HG02938 (cell line): ENCODE data around the gene NHSL2.

Experiments used
- ATAC-seq: cut with Tn5 transposase; IDR thresholded peaks from one replicate; pipeline ENCODE4 v1.9.1; 2021; ENCODE audit warnings: mild to moderate bottlenecking, moderate library complexity; ENCODE audit not compliant: unreplicated experiment

Gene NHSL2

DNA sequence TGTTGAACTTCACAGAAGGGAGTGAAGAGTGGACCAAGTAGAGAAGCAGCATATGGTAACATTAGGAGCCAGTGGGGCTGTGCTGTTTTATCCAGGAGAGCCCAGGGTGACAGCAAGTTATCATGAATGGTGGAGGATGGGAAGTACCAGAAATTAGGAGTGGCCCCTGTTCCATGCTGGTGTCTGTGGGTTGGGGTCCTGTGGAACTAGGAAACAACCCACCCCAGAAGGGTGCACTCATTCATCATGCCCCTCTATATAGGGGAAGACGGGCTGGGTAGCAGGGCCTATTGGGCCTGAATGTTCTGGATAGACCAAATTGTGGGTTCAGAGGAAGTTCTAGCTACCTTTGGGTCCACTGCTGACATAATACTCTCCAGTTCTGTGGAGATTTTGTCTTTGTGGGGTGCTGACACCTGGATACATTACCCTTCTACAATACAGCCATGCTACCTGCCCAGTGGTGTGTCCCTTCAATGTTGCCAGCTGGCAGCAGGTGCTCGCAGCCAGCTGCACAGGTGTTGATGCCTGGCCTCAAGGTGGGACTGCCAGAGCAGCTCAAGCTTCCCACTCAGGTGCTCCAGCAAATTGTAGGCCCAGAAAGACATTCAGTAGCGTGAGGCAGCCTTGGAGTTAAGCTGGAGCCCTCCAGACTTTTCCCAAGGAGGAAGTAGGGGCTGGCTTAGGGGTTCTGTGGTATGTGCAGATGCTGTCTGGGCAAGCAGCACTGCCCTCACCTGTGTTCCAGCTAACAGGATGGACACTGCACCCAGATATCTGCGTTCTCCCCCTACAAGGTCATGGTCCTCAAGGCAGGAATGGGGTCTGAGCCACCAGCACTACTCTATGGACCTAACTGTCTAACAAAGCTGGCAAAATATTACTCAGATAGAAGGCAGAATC is 106.5 kb downstream of the NHSL2 start:
- ATAC-seq = no peak

DNA sequence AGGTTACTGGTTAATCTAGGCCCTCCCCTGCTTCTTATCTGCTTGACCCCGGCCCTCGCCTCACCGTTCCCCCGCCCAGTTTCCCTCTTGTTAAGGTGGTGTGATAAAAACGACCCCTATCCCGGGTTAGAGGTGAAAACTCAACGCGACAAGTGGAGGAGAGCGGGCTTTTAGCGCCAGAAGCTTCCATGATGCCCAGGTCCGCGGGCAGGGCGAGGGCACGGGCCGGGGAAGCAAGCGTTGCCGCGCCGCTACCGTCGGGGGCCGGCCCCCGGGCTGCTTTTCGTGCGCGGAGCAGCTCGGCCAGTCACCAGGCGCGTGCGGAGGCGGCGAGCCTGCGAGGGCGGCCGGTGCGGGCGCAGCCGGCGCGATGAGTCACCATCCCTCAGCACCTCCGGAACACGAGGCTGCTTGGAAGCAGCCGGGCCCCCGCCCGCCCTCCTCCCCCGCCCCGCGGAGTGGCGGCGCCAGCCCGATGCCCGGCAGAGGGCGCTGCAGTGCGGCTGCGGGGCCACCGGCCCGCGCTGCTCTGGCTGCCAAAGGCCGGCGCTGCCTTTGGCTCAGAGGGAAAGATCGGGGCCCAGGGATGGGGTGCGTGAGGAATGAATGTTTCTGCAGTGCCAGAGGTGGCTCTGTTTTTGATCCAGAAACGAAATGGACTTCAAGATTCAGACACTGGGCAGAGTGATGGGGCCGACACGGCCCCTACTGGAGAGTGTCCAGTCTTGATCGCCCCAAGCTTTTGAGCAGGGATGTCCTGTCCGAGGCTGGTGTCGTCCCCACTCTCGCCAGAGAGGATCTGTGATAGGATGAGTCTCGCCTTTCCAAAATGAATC is 107.8 kb downstream of the NHSL2 start:
- peak; percentile 54 for ATAC-seq

GRCh38 chrX:72019487-72019886 is 108.8 kb downstream of the NHSL2 start:
- ATAC-seq = no peak

DNA sequence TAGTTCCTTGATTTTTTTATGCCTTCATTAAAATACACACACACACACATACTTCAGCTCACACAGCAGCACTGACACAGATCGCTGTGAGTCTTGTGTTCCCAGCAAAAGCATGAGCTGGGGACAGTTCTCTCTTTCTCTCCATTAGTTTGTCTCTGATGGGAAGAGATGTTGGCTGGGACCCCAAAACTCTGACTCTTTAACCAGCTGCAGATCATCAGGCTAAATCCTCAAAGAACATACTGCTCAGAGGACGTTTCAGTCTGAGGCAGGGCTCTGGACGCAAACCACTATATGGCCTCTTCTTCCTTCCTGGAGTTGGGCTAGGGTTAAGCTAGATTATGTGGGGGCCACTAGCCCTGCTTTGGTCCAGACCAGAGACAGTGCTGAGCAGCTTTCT is 109.6 kb downstream of the NHSL2 start:
- ATAC-seq = no peak

- peak; percentile 54 for ATAC-seq
Observed at GRCh38 chrX:72020788-72021187, 110.1 kb downstream of the NHSL2 start.

DNA sequence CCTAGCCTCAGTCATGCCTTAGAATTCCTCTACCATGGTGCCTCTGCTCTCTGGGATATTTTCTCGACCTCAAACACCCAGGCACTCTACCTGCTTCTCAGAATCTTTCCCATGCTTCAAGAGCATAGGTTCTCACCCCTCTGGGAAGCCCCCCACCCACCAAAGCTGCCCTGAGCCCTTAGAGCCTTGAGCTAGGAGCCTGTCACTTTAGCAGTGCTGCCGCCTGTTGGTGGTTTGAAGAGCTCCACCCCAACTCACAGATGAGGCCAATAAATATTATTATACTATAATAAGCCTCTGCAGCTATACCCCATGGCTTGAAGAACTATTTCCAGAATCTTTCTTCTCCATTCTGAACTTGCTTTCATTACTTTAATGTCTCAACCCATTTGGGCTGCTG is 111.3 kb downstream of the NHSL2 start:
- no peak for ATAC-seq

DNA sequence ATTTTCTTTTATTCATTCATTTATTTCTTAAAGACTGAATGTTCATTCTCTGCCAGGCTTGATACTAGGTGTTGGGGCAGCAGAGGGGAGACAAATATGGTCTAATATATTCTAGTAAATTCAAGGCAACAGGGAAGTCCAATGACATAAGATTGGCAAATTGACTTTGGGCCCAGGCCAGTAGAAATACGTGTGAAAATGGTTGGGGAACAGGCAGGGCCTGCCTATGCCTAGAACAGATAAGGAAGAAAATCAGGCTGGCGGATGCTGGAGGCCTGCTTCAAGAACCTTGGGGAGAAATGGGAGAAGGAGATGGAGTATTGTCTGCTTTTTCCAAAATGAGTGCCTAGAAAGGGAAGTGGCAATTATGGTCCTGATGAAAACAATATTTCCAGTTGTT is 112.4 kb downstream of the NHSL2 start:
- ATAC-seq = no peak

DNA sequence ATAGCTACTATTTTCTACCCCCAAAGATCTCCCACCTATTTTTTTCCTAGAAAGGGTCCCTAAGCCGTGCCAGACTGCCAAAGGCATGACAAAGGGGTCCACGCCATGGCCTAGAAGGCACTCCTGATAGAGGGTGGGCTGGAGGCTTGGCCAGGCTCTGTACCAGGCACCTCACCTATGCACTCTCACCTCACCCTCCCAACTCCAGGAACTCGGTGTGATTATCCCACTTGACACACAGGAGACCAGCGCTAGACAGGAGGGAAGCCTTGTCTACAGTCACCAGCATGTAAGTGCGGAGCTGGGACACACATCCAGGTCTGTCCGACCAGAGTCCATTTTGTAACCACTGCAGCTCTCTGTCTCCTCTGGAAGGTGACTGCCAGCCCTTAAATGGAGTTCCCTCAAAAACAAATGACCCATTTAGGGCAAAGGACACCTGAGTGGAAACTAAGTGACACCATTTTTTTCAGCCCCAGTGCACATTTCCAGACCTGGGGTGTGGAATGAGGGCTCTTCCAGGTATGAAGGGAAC is 114.7 kb downstream of the NHSL2 start:
- ATAC-seq = no peak

DNA sequence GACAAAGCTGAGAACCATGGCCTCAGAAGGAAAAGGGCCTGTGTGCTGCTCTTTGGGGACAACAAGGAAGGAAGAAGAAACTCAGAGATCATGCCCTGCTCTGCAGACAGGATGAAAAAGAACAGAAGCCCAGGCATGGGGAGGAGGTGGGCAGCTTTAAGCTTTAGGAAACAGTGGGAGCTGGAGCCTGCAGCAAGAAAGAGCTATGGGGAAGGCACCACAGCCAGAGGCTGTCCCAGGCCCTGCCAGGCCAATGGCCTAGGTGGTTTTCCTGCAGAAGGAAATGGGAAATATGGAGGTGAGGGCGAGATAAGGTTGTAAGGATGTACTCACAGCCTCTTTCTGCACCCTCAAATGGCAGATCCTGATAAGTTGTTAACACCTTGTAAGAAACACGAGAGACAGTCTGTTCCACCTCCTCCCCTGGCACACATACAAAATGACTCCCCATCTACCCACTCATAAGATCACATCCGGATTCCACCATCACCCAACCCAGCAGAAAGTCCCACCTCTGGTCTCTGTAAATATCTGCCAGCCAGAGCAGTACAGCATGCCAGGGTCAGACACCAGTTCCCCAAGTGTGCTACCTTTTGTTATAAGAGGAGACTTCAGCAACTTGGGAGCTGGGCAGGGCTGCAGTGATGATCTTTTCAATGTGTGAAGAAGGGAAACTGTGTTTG is 115.8 kb downstream of the NHSL2 start:
- ATAC-seq = no peak

DNA sequence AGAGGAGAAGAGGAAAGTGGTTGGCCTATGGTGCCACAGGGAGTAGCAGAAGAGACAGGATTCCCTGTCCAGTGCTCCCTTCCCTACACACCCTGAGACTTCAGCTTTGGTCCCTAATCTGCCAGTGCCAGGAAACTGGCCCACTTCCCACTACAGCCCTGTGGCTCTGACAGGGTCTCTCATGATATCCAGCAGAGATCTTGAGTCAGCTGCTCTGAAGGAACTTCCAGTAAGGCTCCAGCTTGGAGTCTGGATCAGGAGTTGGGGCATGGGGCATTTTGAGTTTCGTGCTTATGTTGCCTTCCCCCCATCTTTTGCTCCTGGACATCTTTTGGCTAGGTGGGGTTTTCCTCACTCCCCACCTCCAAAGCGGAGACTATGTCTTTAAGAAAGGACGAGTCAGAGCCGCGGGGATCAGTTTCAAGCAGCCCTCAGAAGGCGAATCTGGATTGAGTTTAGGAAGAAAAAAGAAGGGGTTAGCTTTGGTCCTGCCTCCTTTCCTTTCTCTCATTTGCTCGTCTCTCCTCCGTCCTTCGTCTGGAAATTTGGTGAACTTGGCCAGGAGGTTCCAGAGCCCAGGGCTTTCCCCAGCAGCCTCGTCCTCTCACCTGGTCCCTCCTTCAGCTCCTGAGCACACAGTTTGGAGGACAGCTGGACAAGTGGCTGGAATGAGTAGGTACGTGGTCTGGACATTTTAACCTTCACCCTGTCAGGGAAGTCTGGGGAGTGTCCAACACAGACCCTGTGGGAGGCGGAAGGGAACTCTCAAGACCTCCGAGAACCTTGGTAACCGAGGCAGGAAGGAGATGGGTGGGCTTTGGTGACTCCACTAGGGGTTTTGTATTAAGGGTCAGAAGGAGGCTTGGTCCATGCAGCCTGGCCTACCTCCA is 116.6 kb downstream of the NHSL2 start:
- ATAC-seq = no peak

- ATAC-seq = no peak
Observed at GRCh38 chrX:72027914-72028307, 117.3 kb downstream of the NHSL2 start.

DNA sequence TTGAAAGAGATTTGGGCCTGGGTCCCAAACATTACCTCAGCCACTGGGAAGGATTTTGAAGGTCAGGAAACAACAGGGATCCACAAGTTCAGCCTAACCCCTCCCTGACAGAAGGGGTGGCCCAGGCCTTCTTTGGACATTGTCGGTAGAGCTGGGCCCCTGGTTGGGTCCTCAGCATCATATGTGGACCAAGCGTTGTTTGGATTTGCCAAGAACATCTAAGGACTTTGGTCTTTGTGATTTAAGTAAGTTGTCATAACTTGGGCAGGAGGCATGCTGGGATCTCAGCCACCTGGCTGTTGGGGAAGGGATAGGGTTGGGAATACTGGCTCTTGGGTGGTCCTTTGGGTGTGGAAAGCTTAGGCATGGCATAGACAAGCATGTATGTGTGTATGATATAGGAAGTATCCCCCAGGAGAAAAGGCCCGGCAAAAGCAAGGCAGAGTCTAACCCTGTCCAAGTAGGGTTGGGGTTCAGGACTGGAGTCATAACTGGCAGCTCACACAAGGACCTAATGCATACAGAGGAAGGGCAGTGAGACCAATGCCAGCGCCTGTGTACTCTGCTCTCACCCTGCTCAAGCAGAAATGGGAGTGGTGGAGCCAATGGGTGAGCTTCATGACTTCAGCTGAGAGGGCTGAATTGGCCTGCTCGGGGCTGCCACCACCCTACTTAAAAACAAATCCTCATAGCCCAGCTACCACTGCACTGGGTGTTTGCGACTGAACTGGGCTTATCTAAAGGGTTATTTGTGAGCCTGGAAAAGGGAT is 118.2 kb downstream of the NHSL2 start:
- no peak for ATAC-seq

- no peak for ATAC-seq
Observed at GRCh38 chrX:72029483-72030411, 119.1 kb downstream of the NHSL2 start.

- no peak for ATAC-seq
Observed at GRCh38 chrX:72030431-72030830, 119.8 kb downstream of the NHSL2 start.

DNA sequence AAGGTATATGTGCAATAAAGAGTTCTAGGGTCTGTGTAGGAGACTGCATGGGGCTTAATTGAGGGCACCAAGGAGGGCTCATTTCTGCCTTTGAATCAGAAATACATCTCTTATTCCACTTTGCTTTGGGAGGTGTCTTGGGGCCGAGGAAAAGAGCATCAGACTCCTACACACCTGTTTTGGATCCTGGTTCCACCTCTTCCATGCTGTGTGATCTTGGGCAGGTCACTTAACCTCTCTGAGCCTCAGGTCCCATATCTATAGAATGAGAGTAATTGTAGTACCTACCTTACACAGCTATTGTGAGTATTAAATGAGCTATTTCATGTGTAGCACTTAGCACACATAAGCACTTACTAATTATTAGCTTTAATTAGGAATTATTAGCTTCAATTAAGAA is 120.5 kb downstream of the NHSL2 start:
- ATAC-seq = no peak

- no peak for ATAC-seq
Observed at GRCh38 chrX:72031634-72032033, 121.0 kb downstream of the NHSL2 start.

DNA sequence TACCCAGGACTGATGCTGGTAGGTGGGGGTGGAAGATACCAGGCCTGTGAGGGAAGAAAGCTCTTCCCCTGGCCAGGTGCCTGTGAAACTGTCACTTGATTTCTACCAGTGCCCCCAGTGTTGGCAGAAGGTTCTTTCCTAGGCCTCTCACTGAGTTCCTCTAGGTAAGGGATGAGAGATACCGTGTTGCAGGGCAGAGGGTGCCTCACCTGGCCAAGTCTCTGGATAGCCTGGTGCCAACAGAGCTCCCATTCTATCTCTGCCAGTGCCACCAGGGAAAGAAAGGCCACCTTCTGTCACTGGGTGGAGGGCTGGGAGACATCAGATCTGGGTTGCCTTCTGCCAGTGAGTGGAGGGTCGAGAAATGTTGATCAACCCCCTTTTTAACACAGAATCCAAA is 127.0 kb downstream of the NHSL2 start:
- no peak for ATAC-seq

- no peak for ATAC-seq
Observed at GRCh38 chrX:72038016-72038415, 127.4 kb downstream of the NHSL2 start.
